HL-60/S4 treated with retinoic acid at 250 ng/mL for 4 days and 3 days (cell line): ENCODE results near the gene PPP2R5C.

ENCODE experiments used
- in situ Hi-C: fragments of 300-500 bp; cut with MboI; formaldehyde crosslinking; loops from 2 replicates; pipeline ENCODE4 v1.7.0; 2022; ENCODE audit warnings: low sequenced_read_pairs

The PPP2R5C gene

DNA sequence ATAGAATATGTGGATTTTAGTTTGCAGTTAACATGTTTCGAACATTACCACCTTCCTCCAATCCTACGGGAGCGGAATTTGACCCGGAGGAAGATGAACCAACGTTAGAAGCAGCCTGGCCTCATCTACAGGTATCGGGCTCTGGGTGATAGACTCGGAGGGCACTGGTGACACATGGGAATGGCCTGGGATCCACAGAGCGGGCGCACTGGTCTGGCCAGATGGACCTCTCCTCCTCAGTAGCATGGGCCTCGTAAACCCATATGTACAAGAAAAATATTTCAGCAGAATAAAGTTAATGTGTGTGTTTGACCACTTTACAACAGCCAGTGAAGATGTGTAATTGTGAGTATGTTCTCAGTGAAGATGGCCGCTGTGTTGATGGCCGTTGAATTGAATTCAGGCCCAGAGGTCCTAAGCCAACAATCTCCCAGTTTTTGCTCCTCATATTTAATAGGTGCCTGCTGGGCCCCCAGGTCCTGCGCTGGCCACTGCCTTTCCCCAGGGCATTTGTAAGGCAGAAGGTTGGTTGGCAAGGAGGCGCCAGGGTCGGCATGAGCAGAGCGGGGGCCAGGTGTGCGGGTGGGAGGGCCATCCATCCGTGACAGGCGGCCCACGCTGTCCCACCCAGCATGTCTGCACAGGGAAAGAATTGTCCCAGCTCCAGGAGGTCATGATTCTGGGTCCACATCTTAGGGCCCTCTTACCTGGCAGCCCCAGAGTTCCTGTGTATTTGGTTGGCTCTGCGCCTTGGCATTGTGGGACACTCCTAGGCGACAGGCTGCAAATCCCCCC is 120.8 kb downstream of the PPP2R5C start:
- in situ Hi-C loops = no loop called here

GRCh38 chr14:101884089-101884933 is 122.8 kb downstream of the PPP2R5C start:
- in situ Hi-C loops = no loop called here

DNA sequence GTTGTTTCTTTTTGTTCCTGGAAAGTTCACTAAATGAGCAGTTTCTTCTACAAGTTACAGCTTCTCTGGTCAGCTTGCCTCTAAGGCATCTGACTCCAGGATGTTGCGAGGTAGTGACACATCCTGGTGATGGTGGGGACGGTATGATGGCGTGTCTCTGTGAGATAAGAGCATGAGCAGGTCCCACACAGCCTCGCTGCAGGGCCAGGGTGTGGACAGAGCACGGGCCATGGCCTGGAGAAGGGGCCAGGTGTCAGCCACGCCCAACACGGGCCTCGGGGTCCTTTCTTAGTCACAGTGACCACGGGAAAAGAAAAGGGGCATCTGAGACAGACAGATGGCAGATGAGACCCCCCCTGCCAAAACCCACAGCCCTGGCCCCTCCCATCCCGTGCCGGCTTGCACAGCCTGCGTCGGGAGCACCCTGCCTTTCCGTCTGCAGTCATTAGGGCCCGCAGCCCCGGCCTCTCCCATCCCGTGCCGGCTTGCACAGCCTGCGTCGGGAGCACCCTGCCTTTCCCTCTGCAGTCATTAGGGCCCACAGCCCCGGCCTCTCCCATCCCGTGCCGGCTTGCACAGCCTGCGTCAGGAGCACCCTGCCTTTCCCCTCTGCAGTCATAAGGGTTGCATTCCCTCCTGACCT is 123.5 kb downstream of the PPP2R5C start:
- in situ Hi-C loops = no loop called here

- in situ Hi-C loops = no loop called here
Observed at GRCh38 chr14:101887219-101887618, 125.7 kb downstream of the PPP2R5C start.

DNA sequence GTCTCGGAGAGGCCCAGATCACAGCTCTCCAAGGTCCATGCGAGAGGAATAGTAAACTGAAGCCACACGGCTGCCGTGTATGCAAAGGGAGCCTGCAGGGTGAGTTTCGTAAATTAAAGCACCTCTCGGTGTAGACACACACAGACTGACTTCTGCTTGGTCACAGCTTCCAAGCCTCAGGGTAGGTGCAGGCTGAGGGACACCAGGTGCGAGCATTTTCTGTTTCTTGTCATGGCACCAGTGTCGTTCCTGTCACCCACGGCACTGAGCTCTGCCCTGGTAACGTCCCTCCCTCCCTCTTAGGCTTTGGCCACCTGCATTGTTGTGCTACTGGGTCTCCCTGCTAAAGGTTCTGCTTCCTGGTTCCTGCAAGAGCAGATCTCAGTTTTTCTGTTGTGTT is 126.7 kb downstream of the PPP2R5C start:
- in situ Hi-C loops = no loop called here

DNA sequence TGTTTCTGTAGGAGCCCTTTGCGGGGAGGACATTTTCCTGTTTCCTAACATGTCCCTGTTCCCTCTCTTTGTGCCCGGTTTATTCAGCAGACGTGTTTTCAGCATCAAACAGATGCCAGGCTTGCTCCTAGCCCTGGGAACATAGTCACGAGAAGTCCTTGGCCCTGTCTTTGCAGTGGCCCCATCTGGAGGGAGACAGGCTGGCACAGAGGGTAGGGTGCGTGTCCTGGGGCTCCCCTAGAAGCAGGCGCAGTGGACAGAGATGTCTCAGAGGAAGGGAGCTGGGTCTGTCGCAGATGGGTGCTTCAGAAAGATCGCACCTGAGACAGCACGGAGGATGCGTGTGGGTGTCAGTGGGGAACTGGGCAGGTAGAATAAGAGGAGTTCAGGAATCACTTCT is 127.9 kb downstream of the PPP2R5C start:
- in situ Hi-C loops = no loop called here

DNA sequence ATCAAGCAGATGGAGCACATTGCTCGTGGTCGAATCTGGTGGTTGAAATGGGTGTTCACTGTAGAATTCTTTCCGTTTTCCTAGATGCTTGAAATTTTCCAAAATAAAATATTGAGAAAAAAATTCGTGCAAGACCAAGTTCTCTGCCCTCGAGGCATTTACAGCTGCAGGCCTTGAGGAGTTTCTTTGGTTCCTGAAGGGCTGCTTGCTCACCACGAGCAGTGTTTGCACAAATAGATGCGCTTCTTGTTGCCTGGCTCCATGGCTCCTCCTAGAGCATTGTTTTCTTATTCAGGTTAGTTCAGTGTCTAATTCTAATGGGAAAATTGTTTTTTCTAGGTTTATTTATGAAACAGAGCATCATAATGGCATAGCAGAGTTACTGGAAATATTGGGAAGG is 128.4 kb downstream of the PPP2R5C start:
- in situ Hi-C loops = no loop called here

DNA sequence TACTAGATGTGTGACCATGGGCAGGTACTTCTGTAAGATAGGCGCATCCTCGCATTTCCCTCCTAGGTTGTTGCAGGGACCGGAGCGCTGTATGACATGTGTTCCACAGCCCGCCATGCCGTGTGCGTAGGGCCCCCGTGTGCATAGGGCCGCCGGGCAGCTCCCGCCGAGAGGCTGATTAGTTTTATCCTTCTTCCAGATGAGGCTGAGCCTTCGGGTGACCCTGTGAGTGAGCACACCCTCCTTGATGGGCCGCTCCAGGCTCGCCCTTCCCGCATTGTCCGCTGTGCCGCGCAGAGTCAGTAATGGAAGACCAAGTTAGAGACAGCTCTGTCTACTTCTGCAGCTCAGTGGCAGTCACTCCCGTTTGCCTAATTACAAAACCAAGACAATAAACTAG is 130.0 kb downstream of the PPP2R5C start:
- in situ Hi-C loops = no loop called here

DNA sequence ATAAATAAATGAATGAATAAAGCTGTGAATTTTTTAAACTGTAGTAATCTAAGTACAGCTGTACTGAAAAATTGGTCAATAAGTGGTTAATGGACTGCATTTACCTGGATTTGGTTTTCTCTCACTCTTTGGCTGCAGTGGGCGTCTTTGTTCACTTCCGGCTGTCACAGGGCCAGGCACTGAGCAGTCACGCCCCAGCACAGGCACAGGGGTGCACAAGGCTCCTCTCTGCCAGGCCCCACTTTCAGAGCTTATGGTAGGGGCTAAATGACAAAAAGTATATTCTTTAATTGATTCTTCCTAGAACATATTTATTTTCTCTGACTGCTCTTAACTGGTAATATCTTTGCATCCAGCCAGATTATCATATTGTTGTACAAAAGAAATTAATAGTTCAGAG is 132.2 kb downstream of the PPP2R5C start:
- in situ Hi-C loops = no loop called here

DNA sequence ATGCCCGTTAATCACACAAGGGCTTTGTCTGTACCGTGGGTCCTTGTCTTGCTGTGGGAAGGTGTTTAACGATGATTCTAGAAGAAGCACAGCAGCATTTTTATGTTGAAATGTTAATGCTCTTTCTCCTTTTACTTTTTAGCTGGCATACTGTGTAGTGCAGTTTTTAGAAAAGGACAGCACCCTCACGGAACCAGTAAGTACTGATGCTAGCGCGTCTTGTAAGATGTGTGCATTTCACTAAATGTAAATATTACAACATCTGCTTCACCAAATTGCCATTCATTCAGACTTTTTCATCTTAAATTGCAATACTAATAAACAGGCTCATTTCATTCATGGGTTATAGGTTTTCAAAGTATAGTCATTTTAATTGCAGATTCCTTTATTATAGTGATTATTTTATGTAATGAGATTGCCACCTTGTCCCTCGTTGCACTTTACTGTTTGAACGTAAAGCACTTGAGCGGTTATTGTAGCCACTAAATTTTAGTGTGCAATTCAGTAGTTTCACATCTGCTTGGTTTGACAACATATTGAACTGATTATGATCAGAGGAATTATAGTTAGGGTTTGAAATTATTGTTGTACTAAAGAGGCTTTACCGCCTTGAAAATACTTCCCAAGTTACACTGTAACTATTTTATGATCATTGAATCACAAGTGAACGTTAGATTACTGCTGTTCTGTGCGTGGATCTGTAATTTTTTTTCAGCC is 133.0 kb downstream of the PPP2R5C start:
- in situ Hi-C loops = no loop called here

GRCh38 chr14:101895256-101895655 is 133.7 kb downstream of the PPP2R5C start:
- in situ Hi-C loops = no loop called here

DNA sequence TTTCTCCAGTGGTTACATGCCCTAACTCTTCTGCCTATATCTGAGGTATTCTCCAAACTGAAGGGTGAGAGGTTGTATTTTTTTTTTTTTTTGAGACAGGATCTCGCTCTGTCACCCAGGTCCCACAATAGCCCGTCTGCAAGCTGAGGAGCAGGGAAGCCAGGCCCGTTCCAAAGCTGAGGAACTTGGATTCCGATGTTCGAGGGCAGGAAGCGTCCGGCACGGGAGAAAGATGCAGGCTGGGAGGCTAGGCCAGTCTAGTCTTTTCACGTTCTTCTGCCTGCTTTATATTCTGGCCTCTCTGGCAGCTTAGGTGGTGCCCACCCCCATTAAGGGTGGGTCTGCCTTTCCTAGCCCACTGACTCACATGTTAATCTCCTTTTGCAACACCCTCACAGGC is 135.8 kb downstream of the PPP2R5C start:
- in situ Hi-C loops = no loop called here

- in situ Hi-C loops = no loop called here
Observed at GRCh38 chr14:101898416-101898815, 136.9 kb downstream of the PPP2R5C start.

- in situ Hi-C loops = no loop called here
Observed at GRCh38 chr14:101899263-101899662, 137.8 kb downstream of the PPP2R5C start.

DNA sequence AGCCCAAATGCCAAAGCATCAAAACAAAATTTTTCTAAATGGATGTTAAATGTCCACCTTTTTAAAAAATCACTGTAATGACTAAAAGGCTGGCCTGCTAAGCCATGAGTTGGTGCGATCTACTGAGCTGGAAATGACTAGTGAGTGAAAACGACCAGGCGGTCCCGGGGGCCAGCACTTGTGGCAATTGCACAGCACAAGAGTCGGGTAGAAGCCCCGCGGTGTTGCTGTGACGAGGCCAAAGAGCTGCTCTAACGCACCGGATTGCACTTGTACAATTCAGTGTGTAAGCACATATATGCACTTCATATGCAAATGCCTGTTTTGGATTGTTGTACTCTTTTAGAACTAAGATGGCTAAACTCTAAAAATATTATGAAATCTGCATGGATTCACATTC is 138.7 kb downstream of the PPP2R5C start:
- in situ Hi-C loops = no loop called here

GRCh38 chr14:101903111-101903561 is 141.6 kb downstream of the PPP2R5C start:
- in situ Hi-C loops = no loop called here

DNA sequence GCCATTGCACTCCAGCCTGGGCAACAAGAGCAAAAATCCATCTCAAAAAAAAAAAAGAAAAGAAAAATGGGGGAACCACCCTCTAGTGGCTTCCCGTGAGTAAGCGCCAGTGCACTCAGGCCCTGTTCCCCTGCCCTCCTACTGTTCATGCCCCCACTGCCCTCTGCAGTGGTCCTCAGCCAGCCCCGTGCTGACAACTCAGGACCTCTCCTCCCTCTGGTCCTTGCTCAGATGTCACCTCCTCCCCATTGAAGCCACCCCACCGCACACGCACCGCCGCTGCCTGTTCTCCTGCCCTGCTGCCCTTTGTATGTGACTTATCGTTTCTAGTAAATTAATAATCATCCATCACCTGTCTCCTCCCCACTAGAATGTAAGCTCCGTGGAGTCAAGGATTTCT is 144.1 kb downstream of the PPP2R5C start:
- in situ Hi-C loops = no loop called here

GRCh38 chr14:101906645-101907044 is 145.1 kb downstream of the PPP2R5C start:
- in situ Hi-C loops = no loop called here

- in situ Hi-C loops = no loop called here
Observed at GRCh38 chr14:101907619-101908018, 146.1 kb downstream of the PPP2R5C start.

DNA sequence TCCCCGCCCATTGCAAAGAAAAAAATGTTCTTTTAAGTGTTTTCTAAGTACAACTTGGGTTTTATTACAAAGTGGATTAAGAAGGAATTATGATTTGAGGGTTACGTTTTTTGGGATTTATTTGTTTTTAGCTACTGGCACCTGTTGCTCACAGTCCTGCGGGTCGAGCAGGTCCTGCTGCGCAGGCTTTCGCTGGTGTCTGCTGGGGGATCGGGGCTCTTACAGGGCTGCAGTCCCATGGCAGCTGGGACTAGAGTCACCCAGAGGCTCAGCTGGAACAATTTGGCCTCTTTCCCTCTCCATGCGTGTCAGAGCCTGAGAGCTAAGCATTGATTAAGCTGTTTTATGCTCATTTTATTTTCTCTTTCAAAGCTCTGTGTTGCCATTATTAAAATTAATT is 147.3 kb downstream of the PPP2R5C start:
- in situ Hi-C loops = no loop called here
